ENCODE data around the gene MSTO1. TPM values are rescaled to one million over a fixed set of nuclear protein-coding genes. Genes with fewer than 3 reads are reported as not detected.
"Not testable (repeated sequence)": the region's sequence is repeated elsewhere in the genome, so short reads cannot be mapped to it uniquely, and the experiment has no call there.

The MSTO1 gene
- total and polyA plus RNA-seq, 2 of the 4 experiments (the other 2 are of a cell fraction) = 21.7 to 38.3 TPM

DNA sequence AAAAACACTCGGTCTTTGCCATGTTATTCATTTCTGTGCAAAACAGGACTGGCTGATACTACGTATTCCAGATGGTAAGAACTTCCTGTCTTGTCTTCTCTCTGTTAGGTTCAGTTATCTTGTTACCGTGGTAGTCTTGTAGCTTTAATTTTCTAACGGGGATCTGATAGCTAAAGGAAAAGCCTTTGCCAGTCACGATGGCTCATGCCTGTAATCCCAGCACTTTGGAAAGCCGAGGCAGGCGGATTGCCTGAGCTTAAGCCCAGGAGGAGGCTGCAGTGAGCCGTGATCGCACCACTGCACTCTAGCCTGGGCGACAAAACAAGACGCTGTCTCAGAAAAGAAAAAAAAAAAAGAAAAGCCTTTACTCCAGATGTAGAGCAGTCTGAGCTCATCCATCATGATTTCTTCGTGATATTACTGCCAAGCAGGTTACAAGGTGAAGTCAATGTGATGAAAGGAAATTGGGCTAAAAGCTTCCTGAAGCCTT is 11.1 kb upstream of the MSTO1 start:
- H3K14ac ChIP-seq (replicated peaks; ENCODE audit: low read depth, low read length) = peak overlapping the region; percentile 71
- no peaks in the 10 kb centered on the region for H3K9me3 ChIP-seq (ENCODE audit: control insufficient read depth, insufficient read depth, low read length)
- in situ Hi-C loops (cut with MboI; ENCODE audit: low sequenced_read_pairs) (no loop called here), intact Hi-C loops (cut with micrococcal nuclease) (loop anchor here (10.0 kb wide), 2 partner anchors 394 to 424 kb away; partner anchors contain the start of genes KRTCAP2, MTX1, THBS3 and TRIM46), dilution Hi-C loops (cut with HindIII; ENCODE audit: low sequenced_read_pairs, unreplicated experiment) (no loop called here)
- no peak overlapping the region for H4K5ac ChIP-seq (ENCODE audit: low read depth, low read length)
- no peak overlapping the region for H3K27ac ChIP-seq (ENCODE audit: insufficient read depth, low read length)
- no peak overlapping the region for H2BK15ac ChIP-seq (ENCODE audit: low read depth, low read length)
- no peak overlapping the region for H2BK5ac ChIP-seq (ENCODE audit: low read depth, low read length, poor library complexity, severe bottlenecking)
- no peaks in the 10 kb centered on the region for H3K27me3 ChIP-seq (ENCODE audit: control insufficient read depth, insufficient read depth, low read length)
- peak overlapping the region; percentile 66 for H3K23ac ChIP-seq (ENCODE audit: low read depth, low read length)
- peak overlapping the region; percentile 63 for H3K4me2 ChIP-seq (ENCODE audit: low read depth, low read length)
- H3K4me1 ChIP-seq (ENCODE audit: control insufficient read depth, insufficient read depth, low read length) = no peaks in the 10 kb centered on the region
- H2AFZ ChIP-seq (replicated peaks; ENCODE audit: low read length, poor library complexity) = peak overlapping the region; percentile 69
- no peaks in the 10 kb centered on the region for H3K79me1 ChIP-seq (ENCODE audit: low read depth in 1 of 2, low read length in 2 of 2)
- no peak overlapping the region for H3K56ac ChIP-seq (ENCODE audit: extremely low read depth, insufficient read depth, low read length)
- no peak overlapping the region for H2BK20ac ChIP-seq (ENCODE audit: low read depth, low read length)
- no peak overlapping the region for H4K91ac ChIP-seq (ENCODE audit: insufficient read depth, low read depth, low read length)
- no peaks in the 10 kb centered on the region for H3K9me1 ChIP-seq (ENCODE audit: insufficient read depth, low read length)
- no peak overlapping the region for H3K4ac ChIP-seq (ENCODE audit: low read depth, low read length)
- peak overlapping the region; percentile 5; the same call in 1 of the 2 replicates for H3K4me3 ChIP-seq (ENCODE audit: insufficient read depth, low read depth, low read length)
- H3K9ac ChIP-seq (ENCODE audit: low read depth, low read length) = peak overlapping the region; percentile 27
- ChIA-PET CTCF (interaction anchor here (0.6 kb wide), 2 partner anchors 48 to 50 kb away, joined by 3 to 4 read pairs; no protein-coding TSS in a partner anchor), POLR2A (ENCODE audit: unreplicated experiment) (no interaction called here)
- peak overlapping the region; percentile 36; the same call in 1 of the 2 replicates for H2BK120ac ChIP-seq (ENCODE audit: low read depth, low read length)
- no peak overlapping the region for H2AK9ac ChIP-seq (replicated peaks; ENCODE audit: low read depth, low read length, poor library complexity)
- peak; percentile 43 for DNase-seq
- no peak overlapping the region for H3K18ac ChIP-seq (ENCODE audit: low read depth, low read length)
- BruUV-seq (replicated peaks) = no TSS peak
- H2AK5ac ChIP-seq (ENCODE audit: low read depth, low read length) = no peak overlapping the region
- no peaks in the 10 kb centered on the region for H3K36me3 ChIP-seq (ENCODE audit: control insufficient read depth, insufficient read depth, low read length)
- TF ChIP-seq CHD1 (IDR thresholded peaks at IDR 0.05; ENCODE audit: low read depth, low read length) (no peak), MAFK (IDR thresholded peaks at IDR 0.05; ENCODE audit: low read depth, low read length) (no peak), FOS (IDR thresholded peaks at IDR 0.05; ENCODE audit: low read depth, low read length) (no peak), POLR2A (IDR thresholded peaks at IDR 0.05; ENCODE audit: low read depth, low read length) (no peak)
- H4K20me1 ChIP-seq (ENCODE audit: insufficient read depth, low read length) = no peaks in the 10 kb centered on the region
- WGBS, 2 experiments (ENCODE audit: extremely low coverage in 2 of 2, insufficient read length in 1 of 2) = 5% methylated on average over 4 of the region's 12 CpGs; no CpG with 5 or more reads in 1 of the 2 experiments
- ATAC-seq (ENCODE audit: low read depth) = peak; percentile 90
- H4K8ac ChIP-seq (ENCODE audit: low read depth in 2 of 2, low read length in 2 of 2) = peak overlapping the region; percentile 12 to 70; a peak in 1 of 4 replicates

- BruUV-seq (replicated peaks); CTCF ChIA-PET: not testable (repeated sequence)
Observed at GRCh38 chr1:155599828-155600572, 10.0 kb upstream of the MSTO1 start.

More at GRCh38 chr1:155599828-155600572, 10.0 kb upstream of the MSTO1 start:
- WGBS, 2 experiments (ENCODE audit: extremely low coverage in 2 of 2, insufficient read length in 1 of 2) = no CpG with 5 or more reads among the region's 12 CpGs
- H3K14ac ChIP-seq (replicated peaks; ENCODE audit: low read depth, low read length); DNase-seq; H3K18ac ChIP-seq (ENCODE audit: low read depth, low read length); dilution Hi-C loops (cut with HindIII; ENCODE audit: low sequenced_read_pairs, unreplicated experiment); H3K4me1 ChIP-seq (ENCODE audit: control insufficient read depth, insufficient read depth, low read length); H3K79me1 ChIP-seq (ENCODE audit: low read depth in 1 of 2, low read length in 2 of 2); H3K9me1 ChIP-seq (ENCODE audit: insufficient read depth, low read length); H4K5ac ChIP-seq (ENCODE audit: low read depth, low read length); H3K4me3 ChIP-seq (ENCODE audit: insufficient read depth, low read depth, low read length); POLR2A ChIA-PET (ENCODE audit: unreplicated experiment); H4K91ac ChIP-seq (ENCODE audit: insufficient read depth, low read depth, low read length); H3K9me3 ChIP-seq (ENCODE audit: control insufficient read depth, insufficient read depth, low read length); H2BK20ac ChIP-seq (ENCODE audit: low read depth, low read length); H2BK15ac ChIP-seq (ENCODE audit: low read depth, low read length); H3K23ac ChIP-seq (ENCODE audit: low read depth, low read length); H2BK120ac ChIP-seq (ENCODE audit: low read depth, low read length); H3K9ac ChIP-seq (ENCODE audit: low read depth, low read length); H4K8ac ChIP-seq (ENCODE audit: low read depth in 2 of 2, low read length in 2 of 2); H2AK5ac ChIP-seq (ENCODE audit: low read depth, low read length); ATAC-seq (ENCODE audit: low read depth); H2BK5ac ChIP-seq (ENCODE audit: low read depth, low read length, poor library complexity, severe bottlenecking); H3K27me3 ChIP-seq (ENCODE audit: control insufficient read depth, insufficient read depth, low read length); H3K27ac ChIP-seq (ENCODE audit: insufficient read depth, low read length); H2AK9ac ChIP-seq (replicated peaks; ENCODE audit: low read depth, low read length, poor library complexity); H3K36me3 ChIP-seq (ENCODE audit: control insufficient read depth, insufficient read depth, low read length); H2AFZ ChIP-seq (replicated peaks; ENCODE audit: low read length, poor library complexity); H4K20me1 ChIP-seq (ENCODE audit: insufficient read depth, low read length); H3K56ac ChIP-seq (ENCODE audit: extremely low read depth, insufficient read depth, low read length); in situ Hi-C loops (cut with MboI; ENCODE audit: low sequenced_read_pairs); H3K4ac ChIP-seq (ENCODE audit: low read depth, low read length): not testable (repeated sequence)
- peak overlapping the region; percentile 67 for H3K4me2 ChIP-seq (ENCODE audit: low read depth, low read length)
- intact Hi-C loops (cut with micrococcal nuclease) = loop anchor here (10.0 kb wide), 2 partner anchors 395 to 425 kb away; partner anchors contain the start of genes KRTCAP2, MTX1, THBS3 and TRIM46

Data from IMR-90 (cell line).